ENCODE measurements around the gene MAN1A1. TPM values are rescaled to one million over a fixed set of nuclear protein-coding genes. Genes with fewer than 3 reads are reported as not detected.
A peak's percentile ranks its signal among the peaks of the same experiment; 100 is the strongest.

MAN1A1 gene
- total RNA-seq, 1 donor from 2014 or later, result 19.7 TPM

DNA sequence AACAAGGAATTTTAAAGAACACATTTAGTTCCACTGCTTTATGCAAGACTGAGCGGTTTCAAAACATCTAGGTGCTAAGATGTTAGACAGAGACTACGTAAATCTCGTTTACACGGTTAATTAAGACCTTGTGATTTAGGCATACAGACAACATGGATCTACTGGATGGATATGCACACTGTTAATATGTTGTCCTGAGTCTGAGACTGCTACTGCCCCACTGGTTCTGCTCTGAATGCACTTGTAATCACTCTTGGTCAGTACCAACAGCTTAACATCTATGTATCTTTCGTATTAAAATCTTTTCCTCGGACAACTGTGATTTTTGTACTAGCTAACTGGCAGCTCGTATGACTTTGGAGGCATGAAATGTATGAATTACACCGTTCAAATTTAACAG is 3.1 kb downstream of the MAN1A1 start:
- Histone ChIP-seq H3K4me3 (peak overlapping the region; percentile 94), H3K4me1 (peaks cover 87% of the 10 kb centered on the region), H3K36me3 (no peaks in the 10 kb centered on the region), H3K27me3 (ENCODE audit: low read depth) (no peaks in the 10 kb centered on the region), H3K9me3 (replicated peaks) (no peaks in the 10 kb centered on the region), H3K27ac (replicated peaks) (peak overlapping the region; percentile 96)
- DNase-seq, result no peak
- intact Hi-C loops (cut with micrococcal nuclease), result loop anchor here (10.0 kb wide), 1 partner anchor 202 kb away; no protein-coding TSS in a partner anchor
- no peak for TF ChIP-seq CTCF (IDR thresholded peaks at IDR 0.05; ENCODE audit: borderline replicate concordance)

GRCh38 chr6:119345114-119345513 is 4.4 kb downstream of the MAN1A1 start:
- H3K4me1 ChIP-seq, result peaks cover 89% of the 10 kb centered on the region
- H3K36me3 ChIP-seq, result no peaks in the 10 kb centered on the region
- no peaks in the 10 kb centered on the region for H3K9me3 ChIP-seq (replicated peaks)
- H3K27me3 ChIP-seq (ENCODE audit: low read depth), result no peaks in the 10 kb centered on the region
- intact Hi-C loops (cut with micrococcal nuclease), result loop anchor here (10.0 kb wide), 1 partner anchor 200 kb away; no protein-coding TSS in a partner anchor
- TF ChIP-seq CTCF (IDR thresholded peaks at IDR 0.05; ENCODE audit: borderline replicate concordance), result no peak
- H3K4me3 ChIP-seq, result peak overlapping the region; percentile 94
- DNase-seq, result no peak
- H3K27ac ChIP-seq (replicated peaks), result no peak overlapping the region

GRCh38 chr6:119344306-119344705 is 5.3 kb downstream of the MAN1A1 start:
- no peak for DNase-seq
- intact Hi-C loops (cut with micrococcal nuclease), result loop anchor here (10.0 kb wide), 1 partner anchor 200 kb away; no protein-coding TSS in a partner anchor

DNA sequence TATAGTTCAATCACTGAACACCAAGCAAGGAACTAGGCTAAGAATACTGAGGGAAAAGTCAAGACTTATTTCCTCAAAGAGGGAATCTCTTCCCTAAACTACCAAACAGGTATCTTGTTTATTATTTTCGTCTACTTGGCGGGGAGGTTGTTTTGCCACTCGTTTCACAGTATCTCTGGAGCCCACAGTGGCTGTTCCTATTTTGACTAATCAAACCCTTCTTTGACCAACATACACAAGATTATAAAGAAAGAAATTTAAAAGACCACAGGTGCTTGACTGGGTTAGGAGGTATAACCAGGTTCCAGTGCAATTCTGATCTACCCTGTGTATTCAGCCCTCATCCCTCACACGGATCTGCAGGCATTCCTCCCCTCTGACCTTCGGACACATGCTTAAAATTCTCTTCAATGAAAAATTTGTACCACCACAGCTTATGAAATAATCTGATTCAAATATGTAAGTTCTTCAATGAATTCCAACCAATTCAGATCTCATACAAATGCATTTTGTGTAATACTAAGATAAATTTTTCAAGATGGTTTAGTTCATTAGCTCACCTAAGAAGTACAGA is 5.9 kb downstream of the MAN1A1 start:
- no peaks in the 10 kb centered on the region for H3K27me3 ChIP-seq (ENCODE audit: low read depth)
- H3K27ac ChIP-seq (replicated peaks), result no peak overlapping the region
- H3K4me3 ChIP-seq, result peak overlapping the region; percentile 94
- H3K4me1 ChIP-seq, result peaks cover 89% of the 10 kb centered on the region
- intact Hi-C loops (cut with micrococcal nuclease), result loop anchor here (10.0 kb wide), 1 partner anchor 199 kb away; no protein-coding TSS in a partner anchor
- no peak for DNase-seq
- no peaks in the 10 kb centered on the region for H3K36me3 ChIP-seq
- no peak for TF ChIP-seq CTCF (IDR thresholded peaks at IDR 0.05; ENCODE audit: borderline replicate concordance)
- H3K9me3 ChIP-seq (replicated peaks), result no peaks in the 10 kb centered on the region

More at GRCh38 chr6:119344306-119344705, 5.3 kb downstream of the MAN1A1 start:
- H3K4me1 ChIP-seq, result peaks cover 89% of the 10 kb centered on the region
- H3K27me3 ChIP-seq (ENCODE audit: low read depth), result no peaks in the 10 kb centered on the region
- no peak for TF ChIP-seq CTCF (IDR thresholded peaks at IDR 0.05; ENCODE audit: borderline replicate concordance)
- no peaks in the 10 kb centered on the region for H3K9me3 ChIP-seq (replicated peaks)
- H3K27ac ChIP-seq (replicated peaks), result no peak overlapping the region
- no peaks in the 10 kb centered on the region for H3K36me3 ChIP-seq
- H3K4me3 ChIP-seq, result peak overlapping the region; percentile 94

DNA sequence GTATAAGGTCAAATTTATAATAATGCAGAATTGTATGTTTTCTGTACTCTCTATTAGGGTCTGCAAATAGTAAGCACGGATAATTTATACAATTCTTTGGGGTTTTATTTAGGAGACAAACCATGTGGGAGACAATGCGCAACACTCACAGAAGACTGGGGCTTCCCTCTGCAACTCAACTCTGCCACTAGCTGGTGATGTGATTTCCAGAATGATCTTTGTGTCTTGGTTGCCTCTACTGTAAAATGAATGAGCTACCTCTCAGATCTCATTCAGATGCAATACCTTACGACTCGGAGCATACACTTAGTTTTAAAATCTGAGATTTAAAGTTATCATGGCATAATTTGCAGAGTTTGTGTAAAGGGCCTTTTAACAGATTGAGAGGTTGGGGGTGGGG is 6.4 kb downstream of the MAN1A1 start:
- no peaks in the 10 kb centered on the region for H3K36me3 ChIP-seq
- H3K27ac ChIP-seq (replicated peaks), result no peak overlapping the region
- intact Hi-C loops (cut with micrococcal nuclease), result loop anchor here (10.0 kb wide), 1 partner anchor 198 kb away; no protein-coding TSS in a partner anchor
- no peaks in the 10 kb centered on the region for H3K27me3 ChIP-seq (ENCODE audit: low read depth)
- DNase-seq, result no peak
- H3K4me1 ChIP-seq, result peaks cover 91% of the 10 kb centered on the region
- TF ChIP-seq CTCF (IDR thresholded peaks at IDR 0.05; ENCODE audit: borderline replicate concordance), result no peak
- no peaks in the 10 kb centered on the region for H3K9me3 ChIP-seq (replicated peaks)
- no peak overlapping the region for H3K4me3 ChIP-seq

Data from left ventricle myocardium inferior (tissue), 1 donor.